HUES48 (cell line): ENCODE measurements around the gene OR4D10.

Source experiments
- H3K27ac ChIP-seq: one replicate; pipeline ENCODE4 v1.7.0; 2013; ENCODE audit warnings: low read depth, low read length, inconsistent platforms
- H3K27me3 ChIP-seq: 2 replicates; pipeline ENCODE4 v1.6.1; 2013; ENCODE audit warnings: mild to moderate bottlenecking, low read length; ENCODE audit not compliant: control insufficient read depth, insufficient read depth
- H3K36me3 ChIP-seq: 2 replicates; pipeline ENCODE4 v1.6.1; 2013; ENCODE audit warnings: low read length; ENCODE audit not compliant: control insufficient read depth, insufficient read depth
- H3K4me1 ChIP-seq: 2 replicates; pipeline ENCODE4 v1.6.1; 2013; ENCODE audit warnings: mild to moderate bottlenecking, low read length; ENCODE audit not compliant: control insufficient read depth, insufficient read depth
- H3K4me3 ChIP-seq: 2 replicates; pipeline ENCODE4 v1.5.1; 2013; ENCODE audit warnings: mild to moderate bottlenecking, low read depth, low read length
- H3K9ac ChIP-seq: 2 replicates; pipeline ENCODE4 v1.6.1; 2013; ENCODE audit warnings: mild to moderate bottlenecking, low read depth, low read length, moderate library complexity
- H3K9me3 ChIP-seq: 2 replicates; pipeline ENCODE4 v1.6.1; 2013; ENCODE audit warnings: low read length; ENCODE audit not compliant: control insufficient read depth, insufficient read depth

Gene OR4D10

DNA sequence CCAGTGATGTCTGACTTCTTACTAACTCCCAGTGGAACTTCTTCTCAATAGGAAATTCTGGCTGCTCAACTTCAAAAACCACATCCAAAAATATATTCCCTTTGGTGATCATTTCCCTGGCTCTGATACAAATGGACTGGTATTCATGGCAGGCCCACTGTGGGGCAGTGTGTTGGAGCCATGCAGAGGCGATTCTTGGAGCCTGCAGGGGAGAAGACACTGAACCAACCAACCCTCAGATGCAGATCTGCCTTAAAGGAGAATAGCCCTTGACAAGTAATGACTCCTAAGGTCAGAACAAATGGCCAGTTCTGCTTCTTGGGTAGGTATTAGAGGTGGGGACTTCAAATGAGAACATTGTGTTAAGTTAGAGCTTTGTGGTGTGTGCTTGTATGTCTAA lies 50.4 kb downstream of the OR4D10 start:
- Histone ChIP-seq H3K4me1 (peaks cover 17% of the 10 kb centered on the region), H3K36me3 (no peaks in the 10 kb centered on the region), H3K9ac (no peak overlapping the region), H3K27ac (no peak overlapping the region), H3K9me3 (no peaks in the 10 kb centered on the region), H3K4me3 (no peak overlapping the region), H3K27me3 (no peaks in the 10 kb centered on the region)

- Histone ChIP-seq H3K27ac (peak overlapping the region; percentile 29), H3K4me3 (no peak overlapping the region), H3K9ac (no peak overlapping the region), H3K27me3 (no peaks in the 10 kb centered on the region), H3K4me1 (peaks cover 26% of the 10 kb centered on the region), H3K36me3 (no peaks in the 10 kb centered on the region), H3K9me3 (no peaks in the 10 kb centered on the region)
Measured at GRCh38 chr11:59528711-59529110, 55.6 kb downstream of the OR4D10 start.
